Thoracic aorta (tissue), 2 donors: ENCODE results near the gene GPRASP3. TPM values are rescaled to one million over a fixed set of nuclear protein-coding genes. Genes with fewer than 3 reads are reported as not detected.

Experiments
- ATAC-seq: fragments of 150-250 bp; one replicate; pipeline ENCODE4 v1.8.0; 2017; ENCODE audit warnings: low read depth; ENCODE audit not compliant: insufficient number of reproducible peaks, low FRiP score
- DNase-seq: peaks from one replicate; pipeline ENCODE4 v3.0.0-alpha.2; 2020; ENCODE audit warnings: low spot score
- H3K27ac ChIP-seq, 2 donors: fragments of 200-600 bp; sonication (generic); 1 replicate in 1 of 2; 2 replicates in 1 of 2; pipeline ENCODE4 v1.5.1; 2016; ENCODE audit warnings: mild to moderate bottlenecking in 2 of 2, moderate library complexity in 2 of 2
- H3K27me3 ChIP-seq: fragments of 200-600 bp; sonication (generic); replicated peaks from 2 replicates; pipeline ENCODE4 v1.6.0; 2016; ENCODE audit warnings: mild to moderate bottlenecking; ENCODE audit not compliant: insufficient read depth
- H3K36me3 ChIP-seq: fragments of 200-600 bp; sonication (generic); one replicate; pipeline ENCODE4 v1.5.1; 2016
- H3K4me1 ChIP-seq, 2 donors: fragments of 200-600 bp; sonication (generic); 1 replicate in 1 of 2; 2 replicates in 1 of 2; pipeline versions ENCODE4 v1.5.1 to v1.6.0; 2016; ENCODE audit warnings: low read depth in 2 of 2, mild to moderate bottlenecking in 1 of 2; ENCODE audit not compliant: control insufficient read depth in 1 of 2
- H3K4me3 ChIP-seq: fragments of 200-600 bp; sonication (generic); 2 replicates; pipeline ENCODE4 v1.5.1; 2016; ENCODE audit warnings: mild to moderate bottlenecking
- H3K9me3 ChIP-seq: fragments of 200-600 bp; sonication (generic); 2 replicates; pipeline ENCODE4 v1.5.1; 2016
- total RNA-seq, 2 donors: library from RNA; depleted of rRNA; stranded (reverse); fragments of >200 nt; gene quantifications; one replicate each; pipeline versions ENCODE4 v1.1.0 to v1.2.3, GENCODE V29; 2016
- TF ChIP-seq, protein P1 (sequence below): fragments of 200-600 bp; sonication (generic); IDR thresholded peaks from one replicate; pipeline ENCODE4 v1.5.1; 2019; ENCODE audit warnings: antibody characterized with exemption

Gene GPRASP3
- total RNA-seq, 2 donors from 2014 or later, result 4.2 to 7.0 TPM

- no peaks in the 10 kb centered on the region for H3K9me3 ChIP-seq
- DNase-seq (no peak), ATAC-seq (no peak)
- H3K4me1 ChIP-seq, result peaks cover 0 to 5% of the 10 kb centered on the region in 2 donors
- H3K27ac ChIP-seq, result peak overlapping the region in 1 of 2 donors; percentile 26
- no peaks in the 10 kb centered on the region for H3K27me3 ChIP-seq
- H3K36me3 ChIP-seq, result no peaks in the 10 kb centered on the region
- H3K4me3 ChIP-seq, result no peak overlapping the region
- TF ChIP-seq, protein P1, sequence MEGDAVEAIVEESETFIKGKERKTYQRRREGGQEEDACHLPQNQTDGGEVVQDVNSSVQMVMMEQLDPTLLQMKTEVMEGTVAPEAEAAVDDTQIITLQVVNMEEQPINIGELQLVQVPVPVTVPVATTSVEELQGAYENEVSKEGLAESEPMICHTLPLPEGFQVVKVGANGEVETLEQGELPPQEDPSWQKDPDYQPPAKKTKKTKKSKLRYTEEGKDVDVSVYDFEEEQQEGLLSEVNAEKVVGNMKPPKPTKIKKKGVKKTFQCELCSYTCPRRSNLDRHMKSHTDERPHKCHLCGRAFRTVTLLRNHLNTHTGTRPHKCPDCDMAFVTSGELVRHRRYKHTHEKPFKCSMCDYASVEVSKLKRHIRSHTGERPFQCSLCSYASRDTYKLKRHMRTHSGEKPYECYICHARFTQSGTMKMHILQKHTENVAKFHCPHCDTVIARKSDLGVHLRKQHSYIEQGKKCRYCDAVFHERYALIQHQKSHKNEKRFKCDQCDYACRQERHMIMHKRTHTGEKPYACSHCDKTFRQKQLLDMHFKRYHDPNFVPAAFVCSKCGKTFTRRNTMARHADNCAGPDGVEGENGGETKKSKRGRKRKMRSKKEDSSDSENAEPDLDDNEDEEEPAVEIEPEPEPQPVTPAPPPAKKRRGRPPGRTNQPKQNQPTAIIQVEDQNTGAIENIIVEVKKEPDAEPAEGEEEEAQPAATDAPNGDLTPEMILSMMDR, result no peak
Measured at GRCh38 chrX:102765217-102765616, 44.7 kb downstream of the GPRASP3 start.

DNA sequence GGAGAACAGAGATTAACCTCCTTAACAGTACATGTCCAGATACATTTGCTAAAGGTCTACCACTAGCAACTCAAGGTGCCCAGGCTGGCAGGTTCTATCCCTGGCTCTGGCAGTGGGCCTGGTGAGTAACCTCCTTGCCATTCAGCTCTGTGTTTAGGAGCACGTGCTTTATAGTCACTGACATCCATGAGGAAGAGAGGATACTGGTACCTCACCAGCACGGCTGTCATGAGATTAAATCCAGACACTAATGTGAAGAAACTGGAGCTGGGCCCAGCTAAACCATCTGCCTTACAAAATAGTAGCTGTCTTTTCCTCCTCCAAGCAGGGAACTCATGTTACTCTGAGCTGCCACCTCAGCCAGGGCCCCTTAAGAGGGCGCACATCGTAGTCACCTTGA lies 45.3 kb downstream of the GPRASP3 start:
- DNase-seq, result no peak
- peaks cover 0 to 5% of the 10 kb centered on the region in 2 donors for H3K4me1 ChIP-seq
- H3K36me3 ChIP-seq, result no peaks in the 10 kb centered on the region
- TF ChIP-seq, protein P1, result no peak
- peak overlapping the region in 1 of 2 donors; percentile 26 for H3K27ac ChIP-seq
- H3K27me3 ChIP-seq, result no peaks in the 10 kb centered on the region
- H3K4me3 ChIP-seq, result no peak overlapping the region
- ATAC-seq, result no peak
- H3K9me3 ChIP-seq, result no peaks in the 10 kb centered on the region

GRCh38 chrX:102767287-102767686 lies 46.7 kb downstream of the GPRASP3 start:
- H3K27ac ChIP-seq, result no peak overlapping the region

GRCh38 chrX:102768987-102769761 lies 48.6 kb downstream of the GPRASP3 start:
- ATAC-seq (peak; percentile 79), DNase-seq (peak; percentile 66)
- TF ChIP-seq, protein P1, result no peak

More at GRCh38 chrX:102767287-102767686, 46.7 kb downstream of the GPRASP3 start:
- TF ChIP-seq, protein P1, result no peak
- Histone ChIP-seq H3K27me3 (no peaks in the 10 kb centered on the region), H3K4me3 (no peak overlapping the region), H3K36me3 (no peaks in the 10 kb centered on the region), H3K9me3 (no peaks in the 10 kb centered on the region), H3K4me1 (peaks cover 0 to 5% of the 10 kb centered on the region in 2 donors)
- ATAC-seq (no peak), DNase-seq (no peak)

More at GRCh38 chrX:102768987-102769761, 48.6 kb downstream of the GPRASP3 start:
- Histone ChIP-seq H3K9me3 (no peaks in the 10 kb centered on the region), H3K4me3 (peak overlapping the region; percentile 80), H3K27me3 (no peaks in the 10 kb centered on the region), H3K4me1 (peaks cover 0 to 5% of the 10 kb centered on the region in 2 donors), H3K27ac (no peak overlapping the region), H3K36me3 (no peaks in the 10 kb centered on the region)

Other genes with a start within 250 kb of the GPRASP3 start
- not detected for gene TCP11X2, start 248.9 kb upstream of the GPRASP3 start, total RNA-seq
- gene TMSB15A, start 204.0 kb upstream of the GPRASP3 start, total RNA-seq, result 1 to 10 TPM in 1 of 2 donors, not detected in 1; 1.1 TPM
- 10 to 100 TPM in 1 of 2 donors, 1 to 10 TPM in 1; 8.7 to 11.4 TPM for gene ARMCX5, start 121.2 kb upstream of the GPRASP3 start, total RNA-seq
- gene GPRASP1, start 69.3 kb upstream of the GPRASP3 start, total RNA-seq, result 10 to 100 TPM; 19.4 to 36.3 TPM
- 1 to 10 TPM; 4.7 to 8.1 TPM for gene GPRASP2, start 8.3 kb upstream of the GPRASP3 start, total RNA-seq
- 1 to 10 TPM; 1.2 to 1.4 TPM for gene RAB40AL, start 216.5 kb downstream of the GPRASP3 start, total RNA-seq